Limb (tissue), 2 donors: ENCODE data around the gene OBI1.

Source experiments
- DNase-seq, 2 donors: peaks; one replicate each; pipeline ENCODE4 v3.0.0-alpha.2; 2016; ENCODE audit errors: extremely low spot score in 2 of 2

The OBI1 gene

GRCh38 chr13:78604782-78605611, 54.0 kb downstream of the OBI1 start:
- DNase-seq: no peak

- peak; percentile 59 to 87 for DNase-seq
Observed at GRCh38 chr13:78603240-78603957, 55.6 kb downstream of the OBI1 start, which contains the start of gene POU4F1. POU4F1 (minus strand) TSS chr13:78603552; CDS start chr13:78603326, 226 bp downstream.

DNA sequence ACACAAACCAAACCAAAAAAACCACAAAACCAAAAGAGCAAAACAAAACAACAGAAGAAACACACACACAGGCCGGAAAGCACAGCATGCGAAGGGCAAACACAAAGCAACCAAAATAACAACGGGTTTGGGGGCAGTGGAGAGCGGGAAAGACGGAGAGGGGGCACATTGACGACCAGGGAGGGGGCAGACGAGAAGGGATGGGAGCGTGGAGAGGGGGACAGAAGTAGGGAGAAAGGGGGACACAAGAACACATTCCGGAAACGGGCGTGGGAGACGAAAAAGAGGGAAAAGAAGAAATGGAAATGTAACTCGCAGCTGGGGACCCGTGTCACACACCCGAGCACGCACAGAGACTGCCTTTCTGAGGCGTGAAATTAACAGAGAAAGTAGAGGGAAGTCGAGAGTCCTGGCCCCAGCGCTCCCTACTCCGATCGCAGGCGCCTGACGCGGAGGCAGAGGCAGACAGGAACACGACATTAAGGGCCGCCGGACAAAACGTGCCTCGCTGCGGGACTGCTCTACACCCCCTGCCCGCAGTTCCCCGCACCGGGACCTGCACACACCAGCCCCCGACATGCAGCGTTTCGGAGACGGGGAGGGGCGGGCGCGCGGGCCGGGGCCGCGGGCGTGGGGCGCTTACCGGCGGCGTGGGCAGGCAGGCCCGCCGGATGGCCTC, 56.3 kb downstream of the OBI1 start:
- no peak for DNase-seq

GRCh38 chr13:78601874-78602560, 56.9 kb downstream of the OBI1 start:
- peak in 1 of 2 donors; percentile 48 for DNase-seq

DNA sequence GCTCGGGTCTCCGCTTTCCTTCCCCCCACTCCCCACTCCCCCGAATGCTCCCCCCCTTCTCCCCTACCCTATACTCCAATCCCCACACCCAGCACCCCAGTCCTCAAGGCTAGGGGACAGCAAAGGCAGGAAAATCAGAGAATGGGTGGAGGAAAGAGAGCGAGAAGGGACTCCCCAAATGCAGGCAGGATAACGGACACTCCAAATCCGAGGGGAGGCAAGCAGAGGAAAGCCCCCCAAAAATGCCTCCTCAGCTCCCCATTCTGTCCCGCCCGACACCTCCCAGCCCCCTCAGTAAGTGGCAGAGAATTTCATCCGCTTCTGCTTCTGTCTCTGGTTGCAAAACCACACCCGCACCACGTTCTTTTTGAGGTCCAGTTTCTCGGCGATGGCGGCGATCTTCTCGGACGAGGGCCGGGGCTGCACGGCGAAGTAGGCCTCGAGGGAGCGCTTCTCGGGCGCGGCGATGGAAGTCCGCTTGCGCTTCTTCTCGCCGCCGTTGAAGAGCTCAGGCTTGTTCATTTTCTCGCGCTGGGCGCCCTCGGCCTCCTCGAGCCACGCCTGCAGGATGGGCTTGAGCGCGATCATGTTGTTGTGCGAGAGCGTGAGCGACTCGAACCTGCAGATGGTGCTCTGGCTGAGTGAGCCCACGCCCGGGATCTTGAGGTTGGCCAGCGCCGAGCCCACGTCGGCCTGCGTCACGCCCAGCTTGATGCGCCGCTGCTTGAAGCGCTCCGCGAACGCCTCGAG, 57.7 kb downstream of the OBI1 start:
- DNase-seq: peak in 1 of 2 donors; percentile 56

DNA sequence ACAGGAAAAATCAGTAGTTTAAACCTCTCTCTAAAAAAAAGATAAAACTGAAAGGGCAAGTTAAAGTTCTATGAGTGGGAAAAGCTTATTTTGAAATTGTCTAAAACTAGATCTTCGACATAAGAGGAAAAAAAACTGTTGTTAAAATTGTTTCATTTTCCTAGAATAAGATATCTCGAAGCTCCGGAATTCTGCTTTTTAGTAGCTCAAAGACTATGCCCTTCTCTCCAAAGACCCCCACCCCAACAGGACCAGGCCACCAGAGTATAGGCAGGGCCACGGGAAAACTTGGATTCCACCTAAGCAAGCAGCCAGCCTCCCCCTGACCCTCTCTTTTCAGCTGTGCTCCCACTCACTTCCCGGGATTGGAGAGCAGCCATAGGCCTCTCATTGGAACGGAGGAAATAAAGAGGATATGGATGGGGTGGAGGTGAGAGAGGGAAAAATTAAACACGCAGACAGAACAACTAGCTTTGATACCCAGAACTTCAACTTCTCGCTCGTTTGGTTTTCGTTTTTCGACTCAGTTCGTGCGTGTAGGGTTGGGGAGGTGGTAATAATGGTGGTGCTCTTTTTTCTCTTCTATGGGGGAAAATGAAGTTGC, 58.6 kb downstream of the OBI1 start:
- peak in 1 of 2 donors; percentile 55 for DNase-seq

- no peak for DNase-seq
Observed at GRCh38 chr13:78599645-78600279, 59.2 kb downstream of the OBI1 start.

- no peak for DNase-seq
Observed at GRCh38 chr13:78598966-78599644, 59.9 kb downstream of the OBI1 start.

DNA sequence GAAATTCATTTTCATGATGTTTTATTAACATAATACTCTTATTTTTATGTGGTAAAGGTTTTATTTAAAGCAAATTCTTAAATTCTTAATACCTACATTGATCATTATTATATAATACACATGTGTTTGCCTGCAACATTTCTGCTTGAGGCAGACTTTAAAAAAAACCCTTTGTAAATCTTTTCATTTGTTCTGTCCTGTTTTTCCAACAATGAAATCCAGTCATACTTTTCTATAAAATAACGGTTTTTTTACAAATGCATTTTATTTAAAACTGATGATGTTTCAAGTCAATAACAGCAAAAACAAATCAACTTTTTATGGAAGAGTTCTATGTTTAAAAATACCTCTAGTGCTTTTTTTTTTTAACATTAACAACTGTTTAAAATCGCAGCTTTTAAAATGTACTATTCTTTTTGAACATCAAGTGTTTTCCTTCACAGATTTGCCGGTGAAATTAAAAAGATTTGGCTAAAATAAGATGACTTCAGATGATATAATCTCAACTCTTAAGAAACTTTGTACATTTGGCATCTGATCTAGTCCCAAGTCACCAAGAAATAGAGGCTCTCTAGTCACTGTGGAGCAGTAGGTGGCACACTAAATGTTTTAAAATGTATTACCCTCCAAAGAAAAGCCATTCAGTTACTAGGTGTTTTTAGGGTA, 60.7 kb downstream of the OBI1 start:
- no peak for DNase-seq

GRCh38 chr13:78597602-78597932, 61.4 kb downstream of the OBI1 start:
- no peak for DNase-seq

- DNase-seq: peak in 1 of 2 donors; percentile 60
Observed at GRCh38 chr13:78596736-78597601, 62.0 kb downstream of the OBI1 start.

- DNase-seq: peak in 1 of 2 donors; percentile 67
Observed at GRCh38 chr13:78596399-78596735, 62.6 kb downstream of the OBI1 start.

DNA sequence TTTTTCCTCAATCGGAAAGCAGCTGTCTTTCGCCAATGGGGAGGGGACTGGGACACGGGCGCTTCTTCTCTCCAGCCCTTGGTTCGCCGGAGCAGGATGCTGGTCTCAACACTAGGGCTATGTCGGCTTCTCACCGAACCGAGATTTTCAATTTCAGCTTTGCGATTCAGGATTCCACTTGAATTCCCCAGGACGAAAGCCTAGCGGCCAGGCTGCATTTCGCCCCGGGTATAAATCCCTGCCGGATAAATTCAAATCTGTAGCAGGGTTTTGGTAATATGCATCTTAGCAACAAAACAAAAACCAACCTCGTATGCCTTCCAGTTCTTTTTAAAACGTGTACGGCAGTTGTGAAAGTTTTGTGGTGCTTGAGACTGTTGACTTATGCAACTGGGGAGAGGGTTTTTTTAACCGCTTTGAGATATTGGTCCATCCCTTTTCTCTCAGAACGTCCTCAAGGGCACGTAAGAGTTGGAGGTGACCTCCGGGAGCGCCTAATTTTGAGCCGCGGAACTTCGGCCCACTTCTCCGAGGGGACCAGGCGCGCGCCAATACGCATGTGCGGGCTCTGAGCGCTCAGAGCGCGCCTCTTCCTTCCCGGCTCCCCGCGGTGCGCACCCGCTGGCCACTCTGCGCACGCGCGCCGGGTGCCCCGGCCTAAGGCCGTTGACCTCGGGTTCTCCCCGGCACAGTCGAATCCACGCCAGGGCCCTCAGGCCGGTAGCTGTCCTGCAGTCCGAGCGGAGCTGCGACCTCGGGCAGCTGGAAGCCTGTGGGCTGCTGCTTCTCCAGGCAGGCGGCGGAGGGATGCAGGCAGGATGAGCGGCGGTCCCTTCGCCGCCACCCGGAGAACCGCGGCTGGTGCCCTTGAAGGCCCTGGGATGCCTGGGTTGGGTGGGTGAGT, 63.2 kb downstream of the OBI1 start:
- DNase-seq: peak in 1 of 2 donors; percentile 46

- no peak for DNase-seq
Observed at GRCh38 chr13:78594456-78594975, 64.4 kb downstream of the OBI1 start.

- DNase-seq: peak in 1 of 2 donors; percentile 49
Observed at GRCh38 chr13:78593652-78594455, 65.1 kb downstream of the OBI1 start.

GRCh38 chr13:78593129-78593528, 65.8 kb downstream of the OBI1 start:
- DNase-seq: no peak
